Activated naive CD4-positive, alpha-beta T cell treated with anti-CD3 and anti-CD28 coated beads, Interleukin-2, amount 50 U/mL, for 24 hours (primary cell): Measurements from ENCODE around the gene NDUFS3.
A peak's percentile ranks its signal among the peaks of the same experiment; 100 is the strongest.

Source experiments
- H3K27ac Mint-ChIP-seq: one replicate; pipeline ENCODE4 v1.8.0; 2021; ENCODE audit warnings: mild to moderate bottlenecking, mixed read lengths
- H3K27me3 Mint-ChIP-seq: one replicate; pipeline ENCODE4 v1.8.0; 2021; ENCODE audit warnings: mixed read lengths
- H3K36me3 Mint-ChIP-seq: one replicate; pipeline ENCODE4 v1.8.0; 2021; ENCODE audit warnings: mixed read lengths
- H3K4me1 Mint-ChIP-seq: one replicate; pipeline ENCODE4 v1.8.0; 2021; ENCODE audit warnings: mixed read lengths
- H3K4me3 Mint-ChIP-seq: one replicate; pipeline ENCODE4 v1.8.0; 2021; ENCODE audit warnings: mild to moderate bottlenecking, mixed read lengths
- H3K9me3 Mint-ChIP-seq: one replicate; pipeline ENCODE4 v1.8.0; 2021; ENCODE audit warnings: mixed read lengths

Gene NDUFS3

GRCh38 chr11:47571895-47572294, 7.0 kb upstream of the NDUFS3 start:
- no peak overlapping the region for H3K27ac Mint-ChIP-seq
- H3K9me3 Mint-ChIP-seq, result no peaks in the 10 kb centered on the region
- peaks cover 5% of the 10 kb centered on the region for H3K36me3 Mint-ChIP-seq
- H3K4me3 Mint-ChIP-seq, result no peak overlapping the region
- peaks cover 16% of the 10 kb centered on the region for H3K4me1 Mint-ChIP-seq
- H3K27me3 Mint-ChIP-seq, result no peaks in the 10 kb centered on the region

DNA sequence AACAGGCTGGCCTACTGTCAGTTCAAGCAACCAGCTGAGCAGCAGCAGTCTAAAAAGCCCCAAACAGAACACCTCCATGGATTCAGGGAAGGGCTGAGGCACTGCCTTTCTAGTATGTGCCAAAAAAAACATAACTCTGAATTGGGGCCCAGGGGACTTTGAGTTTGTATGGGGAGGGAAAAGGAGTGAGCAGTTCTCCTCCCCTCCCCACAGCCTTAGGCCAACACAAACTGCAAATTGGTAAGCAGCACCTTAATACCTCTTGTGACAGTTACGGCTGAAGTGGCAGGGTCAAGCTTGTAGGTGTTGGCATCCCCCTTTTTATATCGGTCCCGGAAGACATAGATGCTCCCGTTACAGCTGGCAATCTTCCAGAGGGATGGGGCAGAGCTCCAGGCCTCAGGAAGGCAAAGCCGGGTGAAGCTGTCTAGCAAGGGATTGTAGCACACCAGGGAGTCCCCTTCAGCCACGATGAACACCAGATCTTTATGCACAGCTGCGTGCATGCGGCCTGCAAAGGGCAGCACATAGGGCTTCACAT, 6.1 kb upstream of the NDUFS3 start:
- no peak overlapping the region for H3K27ac Mint-ChIP-seq
- H3K4me3 Mint-ChIP-seq, result no peak overlapping the region
- peaks cover 7% of the 10 kb centered on the region for H3K36me3 Mint-ChIP-seq
- H3K27me3 Mint-ChIP-seq, result no peaks in the 10 kb centered on the region
- H3K4me1 Mint-ChIP-seq, result peaks cover 23% of the 10 kb centered on the region
- H3K9me3 Mint-ChIP-seq, result no peaks in the 10 kb centered on the region

- H3K4me1 Mint-ChIP-seq, result peaks cover 26% of the 10 kb centered on the region
- H3K27ac Mint-ChIP-seq, result no peak overlapping the region
- peaks cover 7% of the 10 kb centered on the region for H3K36me3 Mint-ChIP-seq
- no peaks in the 10 kb centered on the region for H3K9me3 Mint-ChIP-seq
- no peak overlapping the region for H3K4me3 Mint-ChIP-seq
- H3K27me3 Mint-ChIP-seq, result no peaks in the 10 kb centered on the region
These were observed 5.6 kb upstream of the NDUFS3 start for GRCh38 chr11:47573321-47573720.

DNA sequence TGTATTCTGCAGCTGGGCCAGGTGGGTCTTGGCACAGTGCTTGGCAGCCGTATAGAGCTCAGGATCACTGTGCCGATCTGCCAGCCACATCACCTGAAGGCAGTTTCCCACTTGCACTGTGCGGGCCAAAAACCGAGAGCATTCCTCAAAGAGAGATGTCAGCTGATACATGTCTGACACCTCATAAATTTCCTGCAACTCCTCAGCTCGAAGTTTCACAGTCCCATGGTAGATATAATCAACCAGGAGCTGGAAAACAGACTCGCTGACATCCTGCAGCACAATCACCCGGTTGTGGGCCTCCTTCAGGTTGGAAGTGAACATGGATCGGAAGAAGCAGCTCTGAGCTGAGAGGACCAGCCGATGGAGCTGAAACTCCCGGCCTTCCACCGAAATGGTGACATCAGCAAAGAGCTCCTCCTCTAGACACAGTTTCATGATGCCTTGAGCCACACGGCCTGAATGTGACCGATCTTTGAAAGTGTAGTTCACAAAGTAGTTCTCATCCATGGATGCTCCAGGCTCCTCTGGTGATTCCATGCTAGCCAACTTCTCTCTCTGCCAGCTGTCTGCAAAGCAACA, 1.3 kb upstream of the NDUFS3 start:
- H3K4me3 Mint-ChIP-seq, result peak overlapping the region; percentile 97
- H3K9me3 Mint-ChIP-seq, result no peaks in the 10 kb centered on the region
- H3K27me3 Mint-ChIP-seq, result no peaks in the 10 kb centered on the region
- H3K27ac Mint-ChIP-seq, result peak overlapping the region; percentile 68
- H3K36me3 Mint-ChIP-seq, result peaks cover 12% of the 10 kb centered on the region
- peaks cover 47% of the 10 kb centered on the region for H3K4me1 Mint-ChIP-seq

DNA sequence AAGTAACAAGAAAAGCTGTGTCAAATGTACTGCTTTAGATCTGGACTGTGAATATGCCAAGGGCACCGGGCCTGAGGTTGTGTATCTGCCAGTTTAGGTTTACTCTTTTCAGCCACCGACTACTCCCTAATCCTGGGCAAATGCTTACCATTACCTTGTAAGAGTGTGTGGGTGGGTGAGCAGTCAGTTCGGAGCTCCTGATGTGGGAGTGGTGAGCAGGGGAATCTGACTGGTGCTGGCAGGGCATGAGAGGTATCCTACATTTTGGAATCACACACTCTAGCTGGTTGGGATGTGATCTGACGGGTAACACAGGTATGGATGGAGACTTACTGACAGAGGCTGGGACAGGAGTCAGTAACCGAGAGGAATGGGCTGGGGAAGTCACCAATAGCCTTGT, 5.0 kb downstream of the NDUFS3 start:
- no peaks in the 10 kb centered on the region for H3K27me3 Mint-ChIP-seq
- peaks cover 23% of the 10 kb centered on the region for H3K4me1 Mint-ChIP-seq
- peaks cover 12% of the 10 kb centered on the region for H3K36me3 Mint-ChIP-seq
- no peaks in the 10 kb centered on the region for H3K9me3 Mint-ChIP-seq
- H3K4me3 Mint-ChIP-seq, result no peak overlapping the region
- peak overlapping the region; percentile 73 for H3K27ac Mint-ChIP-seq

DNA sequence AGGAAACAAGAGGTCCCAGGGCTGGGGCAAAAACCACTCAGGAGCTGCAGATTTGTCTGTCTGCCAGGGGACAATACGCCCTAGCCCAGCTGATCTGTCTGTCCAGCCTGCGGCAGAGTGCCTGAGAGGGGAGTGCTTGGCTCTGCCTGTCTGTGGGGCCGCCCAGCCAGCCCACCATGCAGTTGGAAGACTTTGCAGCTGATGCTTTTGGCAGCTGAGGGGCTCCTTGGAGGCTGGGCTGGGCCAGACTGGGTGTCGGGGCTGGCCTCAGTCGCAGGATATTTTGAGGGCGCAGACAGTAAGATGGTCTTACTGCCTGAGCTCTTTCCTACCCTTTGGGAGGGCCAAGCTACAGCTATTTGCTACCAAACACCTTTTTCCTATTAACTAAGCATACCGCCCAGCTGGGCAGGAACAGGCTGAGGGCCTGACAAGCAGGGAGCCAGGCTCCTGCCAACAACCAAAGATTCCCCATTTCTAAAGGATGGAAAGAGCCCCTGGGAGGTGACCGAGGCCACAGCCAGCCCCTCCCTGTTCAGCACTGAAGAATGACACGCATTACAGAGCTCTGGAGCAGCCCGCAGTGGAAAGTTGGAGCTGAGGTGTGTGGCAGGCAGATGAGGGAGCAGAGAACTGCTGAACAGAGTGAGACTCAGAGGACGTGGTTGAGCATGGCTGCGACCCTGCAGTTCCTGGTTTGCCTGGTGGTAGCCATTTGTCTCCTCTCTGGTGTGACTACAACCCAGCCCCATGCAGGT, 7.4 kb downstream of the NDUFS3 start, which contains the start of gene FAM180B:
Gene FAM180B, plus strand, starts transcription at position 581 of the 758 bp plus-strand sequence. Its CDS starts 91 bp downstream, at position 672.
- H3K4me3 Mint-ChIP-seq, result no peak within 1 kb of the TSS
- H3K27ac Mint-ChIP-seq, result peak within 1 kb of the TSS; percentile 79
- H3K4me1 Mint-ChIP-seq, result peaks cover 7% of the 10 kb centered on the region
- no peaks in the 10 kb centered on the region for H3K9me3 Mint-ChIP-seq
- peaks cover 12% of the 10 kb centered on the region for H3K36me3 Mint-ChIP-seq
- H3K27me3 Mint-ChIP-seq, result no peaks in the 10 kb centered on the region

GRCh38 chr11:47587039-47587716, 8.3 kb downstream of the NDUFS3 start:
- Mint-ChIP-seq H3K36me3 (peaks cover 8% of the 10 kb centered on the region), H3K4me3 (no peak overlapping the region), H3K4me1 (peaks cover 3% of the 10 kb centered on the region), H3K27ac (no peak overlapping the region), H3K27me3 (no peaks in the 10 kb centered on the region), H3K9me3 (no peaks in the 10 kb centered on the region)

DNA sequence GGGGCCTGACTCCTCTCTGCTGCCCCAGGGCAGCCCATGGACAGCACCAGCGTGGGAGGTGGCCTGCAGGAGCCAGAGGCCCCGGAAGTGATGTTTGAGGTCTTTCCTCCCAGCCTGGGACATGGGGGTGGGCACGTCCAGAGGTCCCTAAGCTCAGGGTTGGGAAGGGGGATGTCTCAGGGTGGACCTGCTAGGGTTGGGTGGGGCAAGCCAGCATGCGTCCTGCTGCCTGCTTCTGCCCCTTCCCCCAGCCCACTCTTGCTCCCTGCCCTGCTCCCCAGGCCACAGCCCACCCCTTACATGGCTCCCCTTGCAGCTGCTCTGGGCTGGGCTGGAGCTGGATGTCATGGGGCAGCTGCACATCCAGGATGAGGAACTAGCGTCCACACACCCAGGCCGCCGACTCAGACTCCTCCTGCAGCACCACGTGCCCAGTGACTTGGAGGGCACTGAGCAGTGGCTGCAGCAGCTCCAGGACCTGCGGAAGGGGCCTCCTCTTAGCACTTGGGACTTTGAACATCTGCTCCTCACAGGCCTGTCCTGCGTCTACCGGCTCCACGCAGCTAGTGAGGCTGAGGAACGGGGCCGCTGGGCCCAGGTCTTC, 9.0 kb downstream of the NDUFS3 start:
- H3K27ac Mint-ChIP-seq, result no peak overlapping the region
- no peaks in the 10 kb centered on the region for H3K4me1 Mint-ChIP-seq
- H3K36me3 Mint-ChIP-seq, result peaks cover 7% of the 10 kb centered on the region
- H3K4me3 Mint-ChIP-seq, result no peak overlapping the region
- peaks cover 4% of the 10 kb centered on the region for H3K27me3 Mint-ChIP-seq
- H3K9me3 Mint-ChIP-seq, result no peaks in the 10 kb centered on the region

GRCh38 chr11:47589118-47589517, 10.2 kb downstream of the NDUFS3 start:
- Mint-ChIP-seq H3K4me1 (peaks cover 4% of the 10 kb centered on the region), H3K4me3 (no peak overlapping the region), H3K27me3 (peaks cover 10% of the 10 kb centered on the region)

DNA sequence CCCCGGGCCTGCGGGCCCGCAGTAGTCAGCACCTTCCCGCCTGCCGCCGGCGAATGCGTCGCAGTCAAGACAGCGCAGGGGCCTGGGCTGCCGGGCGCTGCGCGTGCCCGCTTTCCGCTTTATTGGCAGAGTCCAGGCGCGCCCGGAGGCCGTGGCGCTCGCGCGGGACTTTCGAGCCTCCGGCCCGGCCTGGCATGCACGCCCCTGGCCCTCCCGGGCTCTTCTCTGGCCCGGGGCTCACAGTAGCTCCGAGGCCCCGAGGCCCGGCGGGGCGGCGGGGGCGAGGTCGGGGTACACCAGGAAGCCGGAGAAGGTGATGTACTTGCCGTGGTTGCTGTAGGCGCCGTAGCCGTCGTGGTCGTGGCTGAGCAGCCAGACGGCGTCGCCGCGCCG, 10.7 kb downstream of the NDUFS3 start:
- H3K4me3 Mint-ChIP-seq, result no peak overlapping the region
- H3K27me3 Mint-ChIP-seq, result peaks cover 14% of the 10 kb centered on the region
- H3K36me3 Mint-ChIP-seq, result no peaks in the 10 kb centered on the region
- no peaks in the 10 kb centered on the region for H3K9me3 Mint-ChIP-seq
- H3K4me1 Mint-ChIP-seq, result peaks cover 4% of the 10 kb centered on the region
- no peak overlapping the region for H3K27ac Mint-ChIP-seq

More at GRCh38 chr11:47589118-47589517, 10.2 kb downstream of the NDUFS3 start:
- no peaks in the 10 kb centered on the region for H3K9me3 Mint-ChIP-seq
- no peak overlapping the region for H3K27ac Mint-ChIP-seq
- peaks cover 3% of the 10 kb centered on the region for H3K36me3 Mint-ChIP-seq

GRCh38 chr11:47589977-47590861, 11.3 kb downstream of the NDUFS3 start:
- peaks cover 16% of the 10 kb centered on the region for H3K27me3 Mint-ChIP-seq
- no peaks in the 10 kb centered on the region for H3K36me3 Mint-ChIP-seq
- H3K4me3 Mint-ChIP-seq, result no peak overlapping the region
- H3K27ac Mint-ChIP-seq, result no peak overlapping the region
- H3K9me3 Mint-ChIP-seq, result no peaks in the 10 kb centered on the region
- H3K4me1 Mint-ChIP-seq, result peaks cover 4% of the 10 kb centered on the region

- no peaks in the 10 kb centered on the region for H3K36me3 Mint-ChIP-seq
- H3K9me3 Mint-ChIP-seq, result no peaks in the 10 kb centered on the region
- H3K27ac Mint-ChIP-seq, result no peak overlapping the region
- peaks cover 22% of the 10 kb centered on the region for H3K27me3 Mint-ChIP-seq
- H3K4me1 Mint-ChIP-seq, result peaks cover 4% of the 10 kb centered on the region
- H3K4me3 Mint-ChIP-seq, result no peak overlapping the region
These were observed 12.9 kb downstream of the NDUFS3 start for GRCh38 chr11:47591764-47592163.

GRCh38 chr11:47592251-47592650, 13.4 kb downstream of the NDUFS3 start:
- H3K4me3 Mint-ChIP-seq, result no peak overlapping the region
- H3K36me3 Mint-ChIP-seq, result no peaks in the 10 kb centered on the region
- H3K4me1 Mint-ChIP-seq, result peaks cover 4% of the 10 kb centered on the region
- peaks cover 22% of the 10 kb centered on the region for H3K27me3 Mint-ChIP-seq
- H3K9me3 Mint-ChIP-seq, result no peaks in the 10 kb centered on the region
- H3K27ac Mint-ChIP-seq, result no peak overlapping the region

- H3K4me1 Mint-ChIP-seq, result peaks cover 4% of the 10 kb centered on the region
These were observed 14.1 kb downstream of the NDUFS3 start for GRCh38 chr11:47592970-47593369.

DNA sequence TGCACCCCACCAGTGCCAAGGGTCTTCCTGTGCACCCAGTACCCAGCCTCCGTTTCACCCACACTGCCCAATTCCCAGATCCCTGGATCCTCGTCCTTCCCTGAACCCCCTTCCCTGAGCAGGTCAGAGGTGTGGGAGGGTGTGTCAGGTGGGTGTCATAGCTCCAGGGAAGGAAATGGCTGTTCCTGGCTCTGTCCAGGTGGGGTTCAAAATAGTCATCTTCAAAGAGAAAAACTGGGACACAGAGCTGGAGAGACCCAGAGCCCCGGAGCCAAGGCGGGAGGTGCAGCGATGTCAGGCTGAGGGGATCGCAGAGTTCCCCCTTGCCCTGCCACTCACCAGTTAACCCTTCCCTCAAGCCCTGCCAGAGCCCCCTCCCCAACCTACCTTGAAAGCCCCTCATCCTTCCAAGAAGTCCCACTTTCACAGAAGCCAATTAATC, 14.6 kb downstream of the NDUFS3 start:
- Mint-ChIP-seq H3K4me1 (peaks cover 4% of the 10 kb centered on the region), H3K27me3 (peaks cover 22% of the 10 kb centered on the region), H3K9me3 (no peaks in the 10 kb centered on the region), H3K4me3 (peak overlapping the region; percentile 3), H3K36me3 (no peaks in the 10 kb centered on the region), H3K27ac (no peak overlapping the region)

More at GRCh38 chr11:47592970-47593369, 14.1 kb downstream of the NDUFS3 start:
- Mint-ChIP-seq H3K9me3 (no peaks in the 10 kb centered on the region), H3K4me3 (no peak overlapping the region), H3K27ac (no peak overlapping the region), H3K36me3 (no peaks in the 10 kb centered on the region), H3K27me3 (peaks cover 22% of the 10 kb centered on the region)
